GM23248 (cell line): ENCODE measurements around the gene PLCD3. TPM values are rescaled to one million over a fixed set of nuclear protein-coding genes. Genes with fewer than 3 reads are reported as not detected.

Source experiments
- DNase-seq: peaks from one replicate; pipeline ENCODE4 v3.0.0-alpha.2; 2015
- H2AFZ ChIP-seq: fragments of 200-600 bp; sonication (generic); 2 replicates; pipeline ENCODE4 v1.6.1; 2016; ENCODE audit warnings: antibody characterized with exemption
- H3F3A ChIP-seq: fragments of 200-600 bp; sonication (generic); 2 replicates; pipeline ENCODE4 v1.6.1; 2016; ENCODE audit warnings: mild to moderate bottlenecking, antibody characterized with exemption, mixed run types; ENCODE audit not compliant: insufficient read depth
- H3K27ac ChIP-seq: fragments of 200-600 bp; sonication (generic); 2 replicates; pipeline ENCODE4 v1.5.1; 2016; ENCODE audit warnings: mild to moderate bottlenecking
- H3K27me3 ChIP-seq: fragments of 200-600 bp; sonication (generic); replicated peaks from 2 replicates; pipeline ENCODE4 v1.6.1; 2016; ENCODE audit warnings: mild to moderate bottlenecking; ENCODE audit not compliant: insufficient read depth
- H3K36me3 ChIP-seq: fragments of 200-600 bp; sonication (generic); 2 replicates; pipeline ENCODE4 v1.6.1; 2016; ENCODE audit warnings: low read depth, mild to moderate bottlenecking
- H3K4me1 ChIP-seq: fragments of 200-600 bp; sonication (generic); 2 replicates; pipeline ENCODE4 v1.6.1; 2016; ENCODE audit warnings: mild to moderate bottlenecking; ENCODE audit not compliant: insufficient read depth
- H3K4me2 ChIP-seq: fragments of 200-600 bp; sonication (generic); one replicate; pipeline ENCODE4 v1.6.1; 2016; ENCODE audit warnings: mild to moderate bottlenecking; ENCODE audit not compliant: unreplicated experiment
- H3K4me3 ChIP-seq: fragments of 200-600 bp; sonication (generic); 2 replicates; pipeline ENCODE4 v1.5.1; 2016; ENCODE audit warnings: mild to moderate bottlenecking
- H3K79me2 ChIP-seq: fragments of 200-600 bp; sonication (generic); 2 replicates; pipeline ENCODE4 v1.6.1; 2016; ENCODE audit warnings: mild to moderate bottlenecking; ENCODE audit not compliant: insufficient read depth
- H3K9ac ChIP-seq: fragments of 200-600 bp; sonication (generic); 2 replicates; pipeline ENCODE4 v1.6.1; 2016; ENCODE audit warnings: mild to moderate bottlenecking
- H3K9me2 ChIP-seq: fragments of 200-600 bp; sonication (generic); 2 replicates; pipeline ENCODE4 v1.6.1; 2016; ENCODE audit warnings: mixed run types, mild to moderate bottlenecking, moderate library complexity; ENCODE audit not compliant: insufficient read depth
- H3K9me3 ChIP-seq: fragments of 200-600 bp; sonication (generic); one replicate; pipeline ENCODE4 v1.6.1; 2017; ENCODE audit warnings: low read depth
- H4K20me1 ChIP-seq: fragments of 200-600 bp; sonication (generic); 2 replicates; pipeline ENCODE4 v1.6.0; 2016; ENCODE audit not compliant: insufficient read depth
- EZH2 ChIP-seq: fragments of 200-600 bp; sonication (generic); IDR thresholded peaks from 2 replicates; pipeline ENCODE4 v1.6.1; 2018; ENCODE audit warnings: antibody characterized with exemption, mild to moderate bottlenecking; ENCODE audit not compliant: insufficient read depth, poor library complexity, severe bottlenecking
- EZH2phosphoT487 ChIP-seq: fragments of 200-600 bp; sonication (generic); IDR thresholded peaks from 2 replicates; pipeline ENCODE4 v1.6.1; 2018; ENCODE audit warnings: antibody characterized with exemption, moderate library complexity, mild to moderate bottlenecking, low read depth; ENCODE audit not compliant: insufficient read depth
- WGBS, 2 experiments: methylation state at CpG; one replicate each; pipeline ENCODE4 v1.1.6; 2015 to 2017; ENCODE audit warnings: low lambda C conversion rate in 2 of 2, low coverage in 1 of 2; ENCODE audit errors: missing lambda C conversion rate in 2 of 2; 5-methylcytosine and 5-hydroxymethylcytosine counted together
- in situ Hi-C: fragments of 300-500 bp; cut with MboI; formaldehyde crosslinking; loops from 2 replicates; pipeline ENCODE4 v1.15.0; 2020
- microRNA-seq: library from miRNA; unstranded; fragments of <30 nt; microRNA quantifications from one replicate; pipeline ENCODE4, GENCODE V29; 2016; ENCODE audit warnings: borderline number of aligned reads
- polyA plus RNA-seq: library from polyadenylated mRNA; unstranded; fragments of >200 nt; fragmentation: Nextera tagmentation; extraction: Ambion mirVana; gene quantifications from 2 replicates; pipeline ENCODE4 v1.2.1, GENCODE V29; 2016
- small RNA-seq: library from RNA; depleted of rRNA; stranded (forward); fragments of <200 nt; gene quantifications from one replicate; pipeline ENCODE3, GENCODE V24; 2014; ENCODE audit warnings: low read depth, low replicate concordance
- total RNA-seq: library from RNA; depleted of rRNA; stranded (reverse); fragments of >200 nt; shearing (Covaris generic); gene quantifications from 2 replicates; pipeline ENCODE4 v1.2.3, GENCODE V29; 2014; rRNA removed

The PLCD3 gene
- total and polyA plus RNA-seq, 2 experiments from 2014 or later: 17.1 to 30.2 TPM

GRCh38 chr17:45061606-45062205 is 70.6 kb downstream of the PLCD3 start:
- Histone ChIP-seq H3K9me2 (no peaks in the 10 kb centered on the region), H3K27ac (peak overlapping the region; percentile 80), H3K4me3 (peak overlapping the region; percentile 90), H3K9me3 (no peaks in the 10 kb centered on the region), H2AFZ (peak overlapping the region; percentile 77), H3F3A (no peaks in the 10 kb centered on the region), H3K4me1 (peaks cover 22% of the 10 kb centered on the region), H3K79me2 (peaks cover 81% of the 10 kb centered on the region), H3K36me3 (no peaks in the 10 kb centered on the region), H4K20me1 (no peaks in the 10 kb centered on the region), H3K9ac (peak overlapping the region; percentile 92), H3K27me3 (no peaks in the 10 kb centered on the region), H3K4me2 (peak overlapping the region; percentile 95)
- DNase-seq: no peak
- WGBS, 2 experiments: 6 to 8% methylated on average over 15 of the region's 15 CpGs
- TF ChIP-seq EZH2 (no peak), EZH2phosphoT487 (no peak)
- in situ Hi-C loops: no loop called here

- no peak for TF ChIP-seq EZH2
- TF ChIP-seq EZH2phosphoT487: no peak
- H3K9me3 ChIP-seq: no peaks in the 10 kb centered on the region
Observed at GRCh38 chr17:45060797-45061605, 71.3 kb downstream of the PLCD3 start, which contains the start of gene NMT1. Gene NMT1, plus strand, starts transcription at chr17:45061317. Its CDS starts 13 bp downstream, at chr17:45061330.

GRCh38 chr17:45060382-45060796 is 71.9 kb downstream of the PLCD3 start:
- H4K20me1 ChIP-seq: no peaks in the 10 kb centered on the region
- peak overlapping the region; percentile 90 for H3K4me3 ChIP-seq
- H3K36me3 ChIP-seq: no peaks in the 10 kb centered on the region
- no peak for DNase-seq
- H3K27me3 ChIP-seq: no peaks in the 10 kb centered on the region
- peak overlapping the region; percentile 93 for H2AFZ ChIP-seq
- H3K9me3 ChIP-seq: no peaks in the 10 kb centered on the region
- peak overlapping the region; percentile 52 for H3K27ac ChIP-seq
- TF ChIP-seq EZH2 (no peak), EZH2phosphoT487 (no peak)
- H3K4me2 ChIP-seq: peak overlapping the region; percentile 81
- H3K9me2 ChIP-seq: no peaks in the 10 kb centered on the region
- peak overlapping the region; percentile 92 for H3K9ac ChIP-seq
- H3K4me1 ChIP-seq: peaks cover 22% of the 10 kb centered on the region
- in situ Hi-C loops: no loop called here
- peaks cover 75% of the 10 kb centered on the region for H3K79me2 ChIP-seq
- WGBS, 2 experiments: 13 to 14% methylated on average over 15 of the region's 15 CpGs
- H3F3A ChIP-seq: no peaks in the 10 kb centered on the region; the same call in 1 of the 2 replicates

More at GRCh38 chr17:45060797-45061605, 71.3 kb downstream of the PLCD3 start, which contains the start of gene NMT1:
- in situ Hi-C loops: no loop called here
- no peaks in the 10 kb centered on the region for H3K9me2 ChIP-seq
- no peaks in the 10 kb centered on the region for H3K27me3 ChIP-seq
- no peaks in the 10 kb centered on the region for H3F3A ChIP-seq
- peak; percentile 100 for DNase-seq
- H3K36me3 ChIP-seq: no peaks in the 10 kb centered on the region
- H3K79me2 ChIP-seq: peaks cover 77% of the 10 kb centered on the region
- peaks cover 22% of the 10 kb centered on the region for H3K4me1 ChIP-seq
- 0 to 1% methylated on average over 46 to 50 of the region's 50 CpGs for WGBS, 2 experiments
- peak within 1 kb of the TSS; percentile 93 for H2AFZ ChIP-seq
- peak within 1 kb of the TSS; percentile 95 for H3K4me2 ChIP-seq
- H4K20me1 ChIP-seq: no peaks in the 10 kb centered on the region
- H3K27ac ChIP-seq: peak within 1 kb of the TSS; percentile 80
- H3K9ac ChIP-seq: peak within 1 kb of the TSS; percentile 92
- peak within 1 kb of the TSS; percentile 90 for H3K4me3 ChIP-seq

Small RNA genes within 50 kb of the gene (microRNA-seq; reads per million reads assigned to microRNA genes)
- not detected for gene MIR6784

Small RNA genes within 50 kb of the gene (small RNA-seq; reads per million reads assigned to genes)
- gene MIR6784 (not detected), gene RF00019 (not detected)

Other genes with a start within 250 kb of the PLCD3 start
- gene EFTUD2, start 233.1 kb downstream of the PLCD3 start, total RNA-seq: 63.7 and 71.2 TPM in 2 replicates
- gene EFTUD2, start 233.1 kb downstream of the PLCD3 start, polyA plus RNA-seq: 60.1 and 60.4 TPM in 2 replicates
- 1.1 TPM in 1 of 2 replicates, not detected in the other for gene GFAP, start 217.0 kb downstream of the PLCD3 start, total RNA-seq
- gene GFAP, start 217.0 kb downstream of the PLCD3 start, polyA plus RNA-seq: 0.49 and 0.52 TPM in 2 replicates
- 1.4 and 2.1 TPM in 2 replicates for gene KIF18B, start 184.7 kb downstream of the PLCD3 start, total RNA-seq
- gene KIF18B, start 184.7 kb downstream of the PLCD3 start, polyA plus RNA-seq: 4.5 and 4.6 TPM in 2 replicates
- 0.86 TPM in 1 of 2 replicates, not detected in the other for gene C1QL1, start 164.2 kb downstream of the PLCD3 start, total RNA-seq
- gene C1QL1, start 164.2 kb downstream of the PLCD3 start, polyA plus RNA-seq: 0.14 and 0.77 TPM in 2 replicates
- gene DCAKD, start 80.9 kb downstream of the PLCD3 start, total RNA-seq: 37.1 and 45.8 TPM in 2 replicates
- 24.8 and 28.0 TPM in 2 replicates for gene DCAKD, start 80.9 kb downstream of the PLCD3 start, polyA plus RNA-seq
- 59.4 and 61.8 TPM in 2 replicates for gene NMT1, start 71.2 kb downstream of the PLCD3 start, total RNA-seq
- gene NMT1, start 71.2 kb downstream of the PLCD3 start, polyA plus RNA-seq: 95.7 and 96.1 TPM in 2 replicates
- gene ACBD4, start 3.2 kb upstream of the PLCD3 start, total RNA-seq: 2.1 and 2.9 TPM in 2 replicates
- 4.3 and 4.6 TPM in 2 replicates for gene ACBD4, start 3.2 kb upstream of the PLCD3 start, polyA plus RNA-seq
- 11.6 and 16.2 TPM in 2 replicates for gene HEXIM1, start 16.0 kb upstream of the PLCD3 start, total RNA-seq
- 9.5 and 10.6 TPM in 2 replicates for gene HEXIM1, start 16.0 kb upstream of the PLCD3 start, polyA plus RNA-seq
- gene HEXIM2, start 29.4 kb upstream of the PLCD3 start, total RNA-seq: 2.0 and 4.8 TPM in 2 replicates
- gene HEXIM2, start 29.4 kb upstream of the PLCD3 start, polyA plus RNA-seq: 4.7 and 8.6 TPM in 2 replicates
- gene FMNL1, start 89.4 kb upstream of the PLCD3 start, total RNA-seq: 4.2 and 10.5 TPM in 2 replicates
- gene FMNL1, start 89.4 kb upstream of the PLCD3 start, polyA plus RNA-seq: 1.4 and 1.7 TPM in 2 replicates
- gene SPATA32, start 129.6 kb upstream of the PLCD3 start, total RNA-seq: not detected in 2 replicates
- gene SPATA32, start 129.6 kb upstream of the PLCD3 start, polyA plus RNA-seq: not detected in 2 replicates
- 3.0 and 4.2 TPM in 2 replicates for gene MAP3K14, start 184.5 kb upstream of the PLCD3 start, total RNA-seq
- 2.7 and 3.4 TPM in 2 replicates for gene MAP3K14, start 184.5 kb upstream of the PLCD3 start, polyA plus RNA-seq